Measurements from ENCODE around the gene ADARB2.

The ADARB2 gene

GRCh38 chr10:1403508-1404322, 333.6 kb downstream of the ADARB2 start:
- no peak overlapping the region for H3K4me3 ChIP-seq (replicated peaks; ENCODE audit: insufficient read depth, low read length)
- H3K27me3 ChIP-seq (ENCODE audit: insufficient read depth, poor library complexity, severe bottlenecking) = no peaks in the 10 kb centered on the region
- TF ChIP-seq CTCF (IDR thresholded peaks at IDR 0.05; ENCODE audit: insufficient read depth, low read length) = no peak
- no peak for TF ChIP-seq SPI1 (IDR thresholded peaks at IDR 0.05; ENCODE audit: borderline replicate concordance, low read depth)
- TF ChIP-seq REST (IDR thresholded peaks at IDR 0.05; ENCODE audit: insufficient replicate concordance, low read depth) = no peak
- TF ChIP-seq POLR2AphosphoS5 (IDR thresholded peaks at IDR 0.05; ENCODE audit: low read depth) = no peak
- no peak for TF ChIP-seq GABPA (IDR thresholded peaks at IDR 0.05; ENCODE audit: low read depth)
- no peak for DNase-seq (ENCODE audit: low read depth in 1 of 2, low spot score in 1 of 2)
- H3K27ac ChIP-seq (replicated peaks) = no peak overlapping the region

- H3K27me3 ChIP-seq (ENCODE audit: insufficient read depth, poor library complexity, severe bottlenecking) = no peaks in the 10 kb centered on the region
- no peak overlapping the region for H3K27ac ChIP-seq (replicated peaks)
- no peak for TF ChIP-seq GABPA (IDR thresholded peaks at IDR 0.05; ENCODE audit: low read depth)
- TF ChIP-seq CTCF (IDR thresholded peaks at IDR 0.05; ENCODE audit: insufficient read depth, low read length) = no peak
- TF ChIP-seq REST (IDR thresholded peaks at IDR 0.05; ENCODE audit: insufficient replicate concordance, low read depth) = no peak
- no peak for TF ChIP-seq POLR2AphosphoS5 (IDR thresholded peaks at IDR 0.05; ENCODE audit: low read depth)
- no peak for TF ChIP-seq SPI1 (IDR thresholded peaks at IDR 0.05; ENCODE audit: borderline replicate concordance, low read depth)
- no peak for DNase-seq (ENCODE audit: low read depth in 1 of 2, low spot score in 1 of 2)
- H3K4me3 ChIP-seq (replicated peaks; ENCODE audit: insufficient read depth, low read length) = no peak overlapping the region
These were observed 334.4 kb downstream of the ADARB2 start for GRCh38 chr10:1402816-1403507.

GRCh38 chr10:1402016-1402770, 335.1 kb downstream of the ADARB2 start:
- TF ChIP-seq REST (IDR thresholded peaks at IDR 0.05; ENCODE audit: insufficient replicate concordance, low read depth) (no peak), POLR2AphosphoS5 (IDR thresholded peaks at IDR 0.05; ENCODE audit: low read depth) (no peak), CTCF (IDR thresholded peaks at IDR 0.05; ENCODE audit: insufficient read depth, low read length) (no peak), GABPA (IDR thresholded peaks at IDR 0.05; ENCODE audit: low read depth) (no peak)

More at GRCh38 chr10:1402016-1402770, 335.1 kb downstream of the ADARB2 start:
- no peak for DNase-seq (ENCODE audit: low read depth in 1 of 2, low spot score in 1 of 2)
- Histone ChIP-seq H3K4me3 (replicated peaks; ENCODE audit: insufficient read depth, low read length) (no peak overlapping the region), H3K27me3 (ENCODE audit: insufficient read depth, poor library complexity, severe bottlenecking) (no peaks in the 10 kb centered on the region), H3K27ac (replicated peaks) (no peak overlapping the region)

Measured in HL-60 (cell line).